ENCODE measurements around the gene RAP2B. TPM values are rescaled to one million over a fixed set of nuclear protein-coding genes. Genes with fewer than 3 reads are reported as not detected.

RAP2B gene
- total and polyA plus RNA-seq, 2 donors = 10.3 to 12.3 TPM

- H3K27ac ChIP-seq (ENCODE audit: low read depth in 1 of 2, low read length in 1 of 2) = no peak overlapping the region
- 98% methylated on average over 4 of the region's 4 CpGs for WGBS
Observed at GRCh38 chr3:153158189-153158588, 3.8 kb upstream of the RAP2B start.

GRCh38 chr3:153158961-153159735 lies 2.9 kb upstream of the RAP2B start:
- Histone ChIP-seq H3K9me3 (ENCODE audit: control insufficient read depth in 2 of 2, insufficient read depth in 1 of 2, low read length in 1 of 2) (peaks cover 1 to 3% of the 10 kb centered on the region in 2 donors), H3K27me3 (ENCODE audit: control insufficient read depth in 2 of 2, insufficient read depth in 1 of 2, low read length in 1 of 2) (no peaks in the 10 kb centered on the region), H3K36me3 (ENCODE audit: control insufficient read depth in 2 of 2, insufficient read depth in 2 of 2, low read length in 1 of 2) (no peaks in the 10 kb centered on the region), H3K4me1 (ENCODE audit: control insufficient read depth in 2 of 2, insufficient read depth in 2 of 2, low read length in 2 of 2) (peaks cover 7 to 8% of the 10 kb centered on the region in 2 donors), H3K4me3 (ENCODE audit: low read length in 2 of 2) (no peak overlapping the region), H3K27ac (ENCODE audit: low read depth in 1 of 2, low read length in 1 of 2) (no peak overlapping the region)
- 98% methylated on average over 9 of the region's 9 CpGs for WGBS
- no peak for DNase-seq (ENCODE audit: low read depth in 6 of 9, low spot score in 9 of 9)

More at GRCh38 chr3:153158189-153158588, 3.8 kb upstream of the RAP2B start:
- DNase-seq (ENCODE audit: low read depth in 6 of 9, low spot score in 9 of 9) = no peak
- Histone ChIP-seq H3K4me1 (ENCODE audit: control insufficient read depth in 2 of 2, insufficient read depth in 2 of 2, low read length in 2 of 2) (peaks cover 3 to 4% of the 10 kb centered on the region in 2 donors), H3K4me3 (ENCODE audit: low read length in 2 of 2) (no peak overlapping the region), H3K9me3 (ENCODE audit: control insufficient read depth in 2 of 2, insufficient read depth in 1 of 2, low read length in 1 of 2) (peaks cover 1 to 3% of the 10 kb centered on the region in 2 donors), H3K27me3 (ENCODE audit: control insufficient read depth in 2 of 2, insufficient read depth in 1 of 2, low read length in 1 of 2) (no peaks in the 10 kb centered on the region), H3K36me3 (ENCODE audit: control insufficient read depth in 2 of 2, insufficient read depth in 2 of 2, low read length in 1 of 2) (no peaks in the 10 kb centered on the region)

GRCh38 chr3:153159771-153160397 lies 2.1 kb upstream of the RAP2B start:
- Histone ChIP-seq H3K4me1 (ENCODE audit: control insufficient read depth in 2 of 2, insufficient read depth in 2 of 2, low read length in 2 of 2) (peaks cover 10% of the 10 kb centered on the region in 2 donors), H3K4me3 (ENCODE audit: low read length in 2 of 2) (peak overlapping the region; percentile 87 to 90), H3K36me3 (ENCODE audit: control insufficient read depth in 2 of 2, insufficient read depth in 2 of 2, low read length in 1 of 2) (no peaks in the 10 kb centered on the region), H3K9me3 (ENCODE audit: control insufficient read depth in 2 of 2, insufficient read depth in 1 of 2, low read length in 1 of 2) (peaks cover 1% of the 10 kb centered on the region in 2 donors), H3K27me3 (ENCODE audit: control insufficient read depth in 2 of 2, insufficient read depth in 1 of 2, low read length in 1 of 2) (no peaks in the 10 kb centered on the region), H3K27ac (ENCODE audit: low read depth in 1 of 2, low read length in 1 of 2) (peak overlapping the region; percentile 68 to 92)
- DNase-seq (ENCODE audit: low read depth in 6 of 9, low spot score in 9 of 9) = no peak
- WGBS = 84% methylated on average over 9 of the region's 9 CpGs

GRCh38 chr3:153160451-153161137 lies 1.4 kb upstream of the RAP2B start:
- Histone ChIP-seq H3K27me3 (ENCODE audit: control insufficient read depth in 2 of 2, insufficient read depth in 1 of 2, low read length in 1 of 2) (no peaks in the 10 kb centered on the region), H3K27ac (ENCODE audit: low read depth in 1 of 2, low read length in 1 of 2) (peak overlapping the region; percentile 92 to 93), H3K4me1 (ENCODE audit: control insufficient read depth in 2 of 2, insufficient read depth in 2 of 2, low read length in 2 of 2) (peaks cover 10% of the 10 kb centered on the region in 2 donors), H3K4me3 (ENCODE audit: low read length in 2 of 2) (peak overlapping the region; percentile 87 to 90), H3K36me3 (ENCODE audit: control insufficient read depth in 2 of 2, insufficient read depth in 2 of 2, low read length in 1 of 2) (no peaks in the 10 kb centered on the region), H3K9me3 (ENCODE audit: control insufficient read depth in 2 of 2, insufficient read depth in 1 of 2, low read length in 1 of 2) (peaks cover 0 to 1% of the 10 kb centered on the region in 2 donors)
- DNase-seq (ENCODE audit: low read depth in 6 of 9, low spot score in 9 of 9) = peak in 7 of 9 donors; percentile 37 to 70 (median 58)
- under 1% methylated on average over 43 of the region's 43 CpGs for WGBS

- H3K4me3 ChIP-seq (ENCODE audit: low read length in 2 of 2) = peak overlapping the region; percentile 87 to 90
- peak; percentile 89 to 99 (median 94) for DNase-seq (ENCODE audit: low read depth in 6 of 9, low spot score in 9 of 9)
- no peaks in the 10 kb centered on the region for H3K36me3 ChIP-seq (ENCODE audit: control insufficient read depth in 2 of 2, insufficient read depth in 2 of 2, low read length in 1 of 2)
- peaks cover 0 to 1% of the 10 kb centered on the region in 2 donors for H3K9me3 ChIP-seq (ENCODE audit: control insufficient read depth in 2 of 2, insufficient read depth in 1 of 2, low read length in 1 of 2)
- peaks cover 10% of the 10 kb centered on the region in 2 donors for H3K4me1 ChIP-seq (ENCODE audit: control insufficient read depth in 2 of 2, insufficient read depth in 2 of 2, low read length in 2 of 2)
- WGBS = under 1% methylated on average over 27 of the region's 27 CpGs
- H3K27me3 ChIP-seq (ENCODE audit: control insufficient read depth in 2 of 2, insufficient read depth in 1 of 2, low read length in 1 of 2) = no peaks in the 10 kb centered on the region
- H3K27ac ChIP-seq (ENCODE audit: low read depth in 1 of 2, low read length in 1 of 2) = peak overlapping the region; percentile 92 to 93
Observed at GRCh38 chr3:153161138-153161713, 800 bp upstream of the RAP2B start.

- H3K36me3 ChIP-seq (ENCODE audit: control insufficient read depth in 2 of 2, insufficient read depth in 2 of 2, low read length in 1 of 2) = no peaks in the 10 kb centered on the region
- H3K4me3 ChIP-seq (ENCODE audit: low read length in 2 of 2) = peak overlapping the region; percentile 87 to 90
- peaks cover 10% of the 10 kb centered on the region in 2 donors for H3K4me1 ChIP-seq (ENCODE audit: control insufficient read depth in 2 of 2, insufficient read depth in 2 of 2, low read length in 2 of 2)
- peak overlapping the region; percentile 48 to 88 for H3K27ac ChIP-seq (ENCODE audit: low read depth in 1 of 2, low read length in 1 of 2)
- peaks cover 0 to 1% of the 10 kb centered on the region in 2 donors for H3K9me3 ChIP-seq (ENCODE audit: control insufficient read depth in 2 of 2, insufficient read depth in 1 of 2, low read length in 1 of 2)
- H3K27me3 ChIP-seq (ENCODE audit: control insufficient read depth in 2 of 2, insufficient read depth in 1 of 2, low read length in 1 of 2) = no peaks in the 10 kb centered on the region
- DNase-seq (ENCODE audit: low read depth in 6 of 9, low spot score in 9 of 9) = peak in 3 of 9 donors; percentile 28 to 58 (median 45)
- WGBS = under 1% methylated on average over 86 of the region's 86 CpGs
Observed at GRCh38 chr3:153162513-153163392, 727 bp downstream of the RAP2B start.

- DNase-seq (ENCODE audit: low read depth in 6 of 9, low spot score in 9 of 9) = peak in 1 of 9 donors; percentile 48
- Histone ChIP-seq H3K27ac (ENCODE audit: low read depth in 1 of 2, low read length in 1 of 2) (peak overlapping the region; percentile 48 to 88), H3K27me3 (ENCODE audit: control insufficient read depth in 2 of 2, insufficient read depth in 1 of 2, low read length in 1 of 2) (no peaks in the 10 kb centered on the region), H3K4me1 (ENCODE audit: control insufficient read depth in 2 of 2, insufficient read depth in 2 of 2, low read length in 2 of 2) (peaks cover 10% of the 10 kb centered on the region in 2 donors), H3K36me3 (ENCODE audit: control insufficient read depth in 2 of 2, insufficient read depth in 2 of 2, low read length in 1 of 2) (no peaks in the 10 kb centered on the region), H3K4me3 (ENCODE audit: low read length in 2 of 2) (peak overlapping the region; percentile 87 to 90), H3K9me3 (ENCODE audit: control insufficient read depth in 2 of 2, insufficient read depth in 1 of 2, low read length in 1 of 2) (peaks cover 0 to 1% of the 10 kb centered on the region in 2 donors)
- WGBS = 4% methylated on average over 9 of the region's 9 CpGs
Observed at GRCh38 chr3:153163393-153163724, 1.3 kb downstream of the RAP2B start.

Data from thymus (tissue), 11 donors.